ENCODE measurements around the gene PCSK5. TPM values are rescaled to one million over a fixed set of nuclear protein-coding genes. Genes with fewer than 3 reads are reported as not detected.
A peak's percentile ranks its signal among the peaks of the same experiment; 100 is the strongest.

The PCSK5 gene
- total and polyA plus RNA-seq, 2 of the 8 experiments (the other 6 are each of a cell fraction or from before 2014, with no cell fraction given), result 5.5 to 10.7 TPM

DNA sequence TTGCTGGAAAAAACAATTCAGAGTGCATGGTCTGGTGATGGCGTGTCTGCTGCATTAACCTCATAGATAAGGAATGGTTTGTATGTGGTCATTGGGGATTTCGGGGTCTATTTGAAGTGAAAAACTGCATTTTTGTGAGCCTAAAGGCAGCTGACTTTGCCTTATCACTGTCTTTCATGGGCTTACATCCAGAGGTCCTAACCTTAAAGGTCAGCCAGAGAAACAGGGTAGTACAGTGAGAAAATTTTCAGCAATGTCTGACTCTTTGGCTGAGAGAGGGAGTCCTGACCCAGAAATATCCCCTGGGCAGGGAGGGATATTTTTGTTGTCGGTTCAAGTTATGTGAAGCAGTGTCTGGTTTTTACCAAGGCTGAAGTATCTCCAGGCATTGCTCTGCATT is 5.7 kb downstream of the PCSK5 start:
- Histone ChIP-seq H3K56ac (replicated peaks; ENCODE audit: insufficient read length, low read depth, low read length) (no peak overlapping the region), H2BK5ac (ENCODE audit: low read depth, low read length) (no peak overlapping the region), H3K9ac (replicated peaks in 1 of 4; ENCODE audit: extremely low read depth in 1 of 4, low read depth in 3 of 4, low read length in 3 of 4) (peak overlapping the region in 1 of 4 experiments; percentile 34; a peak in 1 of 7 replicates), H2BK12ac (ENCODE audit: low read depth, low read length) (no peak overlapping the region), H2BK20ac (ENCODE audit: low read length) (no peak overlapping the region), H4K20me1 (replicated peaks in 1 of 2; ENCODE audit: control insufficient read depth in 1 of 2, insufficient read depth in 2 of 2, low read length in 2 of 2) (no peaks in the 10 kb centered on the region), H3K4ac (replicated peaks; ENCODE audit: insufficient read length, low read depth, low read length) (no peak overlapping the region), H3K18ac (ENCODE audit: extremely low read depth, low read length) (no peak overlapping the region), H3K4me2 (ENCODE audit: insufficient read depth in 1 of 2, low read depth in 2 of 2, low read length in 2 of 2) (no peak overlapping the region), H2BK120ac (replicated peaks; ENCODE audit: low read depth, low read length) (no peak overlapping the region), H3K9me3 (ENCODE audit: insufficient read depth in 2 of 2, low read depth in 1 of 2, low read length in 1 of 2) (no peaks in the 10 kb centered on the region), H3K4me1 (replicated peaks in 1 of 4; ENCODE audit: control insufficient read depth in 3 of 4, insufficient read depth in 4 of 4, low read length in 3 of 4) (peaks cover 4 to 19% (median 12%) of the 10 kb centered on the region in 4 experiments; a peak in 5 of 7 replicates), H3K14ac (ENCODE audit: insufficient read length) (no peak overlapping the region), H3K36me3 (ENCODE audit: control insufficient read depth in 2 of 4, insufficient read depth in 4 of 4, low read length in 3 of 4) (no peaks in the 10 kb centered on the region), H4K8ac (ENCODE audit: extremely low read depth, insufficient read depth, low read length) (no peak overlapping the region), H3K4me3 (ENCODE audit: extremely low read depth in 1 of 4, insufficient read depth in 2 of 4, low read depth in 3 of 4, low read length in 4 of 4) (no peak overlapping the region), H2AK5ac (ENCODE audit: low read depth, low read length) (no peak overlapping the region), H4K91ac (replicated peaks; ENCODE audit: insufficient read length, low read length) (no peak overlapping the region), H3K27me3 (replicated peaks in 1 of 4; ENCODE audit: control insufficient read depth in 3 of 4, extremely low read depth in 1 of 4, insufficient read depth in 3 of 4, low read length in 3 of 4) (peaks cover 0 to 4% (median 1%) of the 10 kb centered on the region in 4 experiments; a peak in 3 of 7 replicates), H2BK15ac (ENCODE audit: low read length) (no peak overlapping the region), H4K5ac (ENCODE audit: insufficient read length, low read depth, low read length) (no peak overlapping the region), H3K23ac (ENCODE audit: insufficient read length) (no peak overlapping the region), H3K79me1 (ENCODE audit: low read depth, low read length) (peaks cover 6% of the 10 kb centered on the region), H2AFZ (ENCODE audit: low read length) (no peak overlapping the region), H3K79me2 (ENCODE audit: control insufficient read depth in 1 of 2, insufficient read depth in 2 of 2, low read length in 2 of 2) (peaks cover 7 to 81% of the 10 kb centered on the region in 2 experiments), H3K27ac (ENCODE audit: low read depth, low read length) (no peak overlapping the region), H3K23me2 (ENCODE audit: low read depth, low read length) (peaks cover 12% of the 10 kb centered on the region; the same call in 1 of the 2 replicates)
- DNase-seq (ENCODE audit: low read depth in 1 of 2, low spot score in 2 of 2) (no peak), FAIRE-seq (no peak)
- CTCF ChIA-PET (ENCODE audit: partially characterized antibody), result no interaction called here
- no peak for TF ChIP-seq CEBPB (IDR thresholded peaks at IDR 0.05; ENCODE audit: low read depth, low read length)
- no peak for TF ChIP-seq POU5F1 (IDR thresholded peaks at IDR 0.05; ENCODE audit: low read depth, low read length)
- no peak for TF ChIP-seq HDAC2 (IDR thresholded peaks at IDR 0.05; ENCODE audit: borderline replicate concordance in 1 of 2, low read depth in 2 of 2, low read length in 2 of 2)
- TF ChIP-seq TEAD4 (IDR thresholded peaks at IDR 0.05; ENCODE audit: low read depth, low read length), result no peak
- no peak for TF ChIP-seq RNF2 (IDR thresholded peaks at IDR 0.05; ENCODE audit: borderline replicate concordance, low read depth, low read length, missing control alignments, poor library complexity, severe bottlenecking)
- POLR2A ChIA-PET (ENCODE audit: partially characterized antibody), result no interaction called here
- 90% methylated on average over 3 of the region's 3 CpGs; no CpG with 5 or more reads in 1 of the 2 experiments for WGBS, 2 experiments (ENCODE audit: extremely low coverage in 1 of 2, insufficient coverage in 1 of 2, insufficient read length in 1 of 2, insufficient replicate concordance in 2 of 2, low coverage in 1 of 2, low lambda C conversion rate in 2 of 2, missing lambda C conversion rate in 1 of 2)
